NCI-H2227 treated with DMSO at 0.1 percent for 48 hours (cell line): ENCODE measurements around the gene CFAP298.
"Not testable (repeated sequence)": the region's sequence is repeated elsewhere in the genome, so short reads cannot be mapped to it uniquely, and the experiment has no call there.

Experiments used
- DNase-seq: peaks from one replicate; lab custom pipeline; 2025; lab: John Stamatoyannopoulos, UW

CFAP298 gene

DNA sequence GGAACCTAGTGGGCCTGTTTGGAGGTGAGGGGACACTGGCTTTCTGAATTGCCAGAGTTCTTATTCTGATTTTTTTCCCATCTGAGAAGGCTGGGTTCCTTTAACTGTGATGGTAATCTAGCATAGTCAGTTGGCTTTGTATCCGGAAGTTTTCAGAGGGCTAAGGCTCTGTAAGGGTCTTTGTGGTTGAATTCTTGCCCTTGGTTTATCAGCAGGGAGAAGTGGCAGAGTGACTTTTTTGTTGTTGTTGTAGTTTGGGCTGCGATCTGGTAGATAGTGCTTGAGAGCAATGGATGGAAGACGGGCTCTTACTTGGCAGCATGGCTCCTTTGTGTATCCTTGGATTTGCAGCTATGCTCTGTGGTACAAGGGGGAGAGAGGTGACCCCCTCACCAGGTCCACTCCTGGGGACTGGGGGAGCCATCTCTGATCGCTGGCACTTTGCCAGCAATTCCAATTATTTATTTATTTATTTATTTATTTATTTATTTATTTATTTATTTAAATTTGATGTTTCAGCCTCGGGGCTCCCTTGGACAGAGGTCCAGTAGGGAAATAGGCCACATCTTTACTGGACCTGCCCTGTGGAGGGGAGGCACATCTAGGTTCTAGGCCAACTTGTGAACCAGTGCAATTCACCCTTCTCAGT is 45.3 kb downstream of the CFAP298 start:
- DNase-seq, result no peak

DNA sequence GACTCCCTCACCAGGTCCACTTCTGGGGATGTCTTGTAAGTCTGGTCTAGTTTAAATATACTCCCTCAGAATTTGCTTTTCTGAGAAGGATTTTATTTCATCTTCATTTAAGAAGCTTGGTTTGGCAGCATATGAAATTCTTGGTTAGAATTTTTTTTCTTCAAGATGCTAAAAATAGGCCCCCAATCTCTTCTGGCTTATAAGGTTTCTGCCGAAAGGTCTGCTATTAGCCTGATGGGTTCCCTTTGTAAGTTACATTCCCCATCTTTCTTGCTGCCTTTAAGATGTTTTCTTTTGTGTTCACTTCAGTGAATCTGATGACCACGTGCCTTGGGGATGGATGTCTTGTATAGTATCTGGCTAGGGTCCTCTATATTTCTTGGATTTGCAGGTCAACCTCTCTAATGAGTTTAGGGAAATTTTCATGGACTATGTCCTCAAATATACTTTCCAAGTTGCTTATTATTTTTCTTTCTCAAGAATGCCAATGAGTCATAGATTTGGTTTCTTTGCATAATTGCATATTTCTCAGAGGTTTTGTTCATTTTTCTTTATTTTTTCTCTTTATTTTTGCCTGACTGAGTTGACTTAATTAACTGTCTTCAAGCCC is 46.2 kb downstream of the CFAP298 start:
- DNase-seq, result no peak

DNA sequence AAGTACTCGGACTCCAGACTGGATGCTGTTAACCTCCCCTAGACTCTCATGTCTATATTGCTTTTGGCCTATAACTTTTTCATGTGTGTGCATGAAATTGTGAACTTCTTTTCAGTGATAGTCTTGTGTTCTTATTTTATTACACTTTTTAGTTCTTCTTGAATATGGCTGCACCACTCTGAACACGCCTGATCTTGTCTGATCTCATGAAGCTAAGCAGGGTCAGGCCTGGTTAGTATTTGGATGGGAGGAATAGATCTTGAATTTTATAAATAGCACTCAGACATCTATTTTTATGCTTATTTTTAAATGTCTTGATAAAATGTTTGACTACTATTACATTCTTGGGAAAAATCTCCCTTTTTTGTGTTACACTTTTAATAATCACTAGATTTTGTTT is 49.3 kb downstream of the CFAP298 start:
- DNase-seq, result no peak

DNA sequence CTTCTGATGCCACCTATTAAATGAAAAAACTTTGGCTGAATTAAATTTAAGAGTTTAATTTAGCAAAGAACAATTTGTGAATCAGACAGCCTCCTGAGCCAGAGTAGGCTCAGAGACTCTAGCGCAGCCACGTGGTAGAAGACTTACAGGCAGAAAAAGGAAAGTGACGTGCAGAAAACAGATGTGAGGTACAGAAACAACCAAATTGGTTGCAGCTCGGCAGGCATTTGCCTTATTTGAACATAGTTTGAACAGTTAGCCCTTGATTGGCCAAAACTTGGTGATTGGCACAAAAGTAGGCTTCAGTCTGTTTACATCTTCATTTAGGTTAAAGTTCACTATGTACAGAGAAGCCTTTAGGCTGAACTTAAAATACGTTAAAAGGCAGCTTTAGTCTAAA is 49.8 kb downstream of the CFAP298 start:
- DNase-seq, result no peak

DNA sequence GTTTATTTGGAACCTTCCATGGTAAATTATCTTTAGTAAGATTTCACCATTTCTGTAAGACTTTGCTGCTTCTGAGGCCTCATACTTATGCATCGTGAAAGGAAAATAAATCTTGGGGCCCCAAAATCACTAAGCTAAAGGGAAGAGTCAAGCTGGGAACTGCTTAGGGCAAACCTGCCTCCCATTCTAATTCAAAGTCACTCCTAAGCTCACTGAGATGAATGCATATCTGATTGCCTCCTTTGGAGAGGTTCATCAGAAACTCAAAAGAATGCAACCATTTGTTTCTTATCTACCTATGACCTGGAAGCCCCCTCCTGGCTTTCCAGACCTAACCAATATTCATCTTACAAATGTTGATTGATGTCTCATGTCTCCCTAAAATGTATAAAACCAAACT is 50.7 kb downstream of the CFAP298 start:
- not testable (repeated sequence) for DNase-seq

DNA sequence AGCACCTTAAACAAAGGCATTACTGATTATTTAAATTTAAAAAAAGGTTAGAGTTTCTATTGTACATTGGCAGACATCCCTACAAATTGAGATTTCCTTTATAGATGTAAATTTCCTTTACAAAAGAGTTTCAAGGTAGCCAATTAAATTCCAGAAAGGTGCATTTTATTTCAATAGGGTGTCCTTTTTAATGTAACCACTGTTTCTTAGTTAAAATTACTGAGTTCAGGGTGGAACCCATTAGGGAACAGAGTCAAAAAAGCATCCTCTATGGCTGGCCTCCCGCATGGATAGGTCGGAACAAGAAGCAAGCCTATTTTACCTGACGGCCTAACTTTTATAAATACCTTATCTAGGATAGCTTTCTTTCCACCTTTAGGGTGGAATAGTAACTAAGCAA is 51.3 kb downstream of the CFAP298 start:
- DNase-seq, result no peak

DNA sequence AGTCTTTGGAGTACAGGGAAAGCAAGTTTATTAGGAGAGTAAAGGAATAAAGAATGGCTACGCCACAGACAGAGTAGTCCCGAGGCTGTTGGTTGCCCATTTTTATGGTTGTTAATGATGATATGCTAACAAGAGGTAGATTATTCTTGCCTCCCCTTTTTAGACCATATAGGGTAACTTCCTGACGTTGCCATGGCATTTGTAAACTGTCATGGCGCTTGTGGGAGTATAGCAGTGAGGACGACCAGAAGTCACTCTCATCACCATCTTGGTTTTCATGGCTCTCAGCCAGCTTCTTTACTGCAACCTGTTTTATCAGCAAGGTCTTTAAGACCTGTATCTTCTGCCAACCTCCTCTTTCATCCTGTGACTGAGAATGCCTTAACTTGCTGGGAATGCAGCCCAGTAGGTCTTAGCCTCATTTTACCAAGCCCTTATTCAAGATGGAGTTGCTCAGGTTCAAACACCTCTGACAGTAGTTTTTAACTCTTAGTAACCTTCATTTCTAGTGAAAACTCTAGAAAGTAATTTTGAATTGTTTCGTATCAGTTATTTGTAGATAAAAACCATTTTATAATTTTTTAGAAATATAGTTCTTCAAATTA is 53.1 kb downstream of the CFAP298 start:
- no peak for DNase-seq

DNA sequence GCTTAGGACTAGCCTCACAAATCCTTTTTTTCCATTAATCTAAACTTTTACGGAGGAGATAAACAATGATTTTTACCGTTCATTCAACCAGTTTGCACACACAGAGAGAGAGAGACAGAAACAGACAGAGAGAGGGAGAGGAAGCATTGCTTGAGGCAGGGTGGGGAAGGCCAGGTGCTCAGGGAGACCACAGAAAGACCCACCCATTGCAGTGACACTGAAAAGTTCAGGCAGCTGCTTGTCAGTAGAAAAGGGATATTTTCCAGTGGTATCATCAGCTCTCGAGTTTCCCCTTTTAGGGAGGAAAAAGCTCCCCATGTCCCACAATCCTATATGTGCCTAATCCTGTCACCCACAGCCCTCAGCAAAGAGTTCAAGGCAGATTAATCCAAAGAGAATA is 54.1 kb downstream of the CFAP298 start:
- DNase-seq, result no peak

DNA sequence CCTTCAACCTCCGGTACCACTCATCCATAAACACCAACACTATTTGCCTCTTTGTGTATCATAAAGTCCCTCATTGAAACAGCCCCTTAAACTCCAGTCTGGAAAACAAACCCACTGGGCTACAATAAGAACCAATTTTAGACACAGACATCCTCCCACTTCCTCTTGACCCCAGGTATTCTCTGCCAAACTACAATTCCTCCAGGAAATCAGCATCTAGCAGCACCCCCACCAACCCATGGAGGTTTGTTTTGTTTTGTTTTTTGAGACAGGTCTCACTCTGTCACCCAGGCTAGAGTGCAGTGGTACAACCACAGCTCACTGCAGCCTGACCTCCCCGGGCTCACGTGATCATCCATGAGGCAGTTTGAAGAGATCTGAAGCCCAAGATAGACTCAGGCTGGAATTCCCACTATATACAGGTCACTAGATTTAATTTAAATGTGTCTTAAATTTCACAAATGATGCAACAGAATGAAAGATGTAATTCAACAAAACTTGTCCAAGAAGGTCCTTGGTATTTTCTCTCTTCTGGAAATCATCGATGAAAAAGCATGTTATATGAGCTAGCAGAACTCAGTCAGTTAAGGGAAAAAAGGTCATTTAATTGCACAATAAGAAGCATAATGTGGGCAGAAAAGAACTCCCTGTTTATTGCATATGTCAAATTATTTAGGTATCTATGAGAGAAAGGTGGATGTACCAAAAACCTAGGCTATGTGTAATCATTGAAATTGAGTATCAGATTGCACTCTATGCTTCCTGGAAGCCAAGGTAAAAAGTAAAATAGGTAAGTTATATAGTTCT is 57.1 kb downstream of the CFAP298 start:
- no peak for DNase-seq

DNA sequence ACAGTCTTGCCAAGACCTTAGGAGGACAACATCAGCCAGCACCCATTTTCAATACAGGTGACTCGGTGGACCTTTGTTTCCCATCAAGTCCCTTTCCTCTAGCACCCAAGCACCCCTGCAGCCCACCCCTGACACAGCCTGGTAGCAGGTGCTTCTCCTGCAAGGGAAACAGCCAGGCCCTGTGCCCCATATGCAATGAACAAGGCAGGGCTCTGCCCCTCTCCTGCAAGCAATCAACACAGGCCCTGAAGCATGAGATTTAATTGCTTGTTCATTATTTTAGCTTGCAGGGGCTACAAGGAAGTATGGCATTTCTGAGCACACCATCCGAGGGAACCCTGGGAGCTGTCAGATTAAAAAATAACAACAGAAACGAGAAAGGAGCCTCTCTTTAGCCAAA is 62.3 kb downstream of the CFAP298 start:
- no peak for DNase-seq

DNA sequence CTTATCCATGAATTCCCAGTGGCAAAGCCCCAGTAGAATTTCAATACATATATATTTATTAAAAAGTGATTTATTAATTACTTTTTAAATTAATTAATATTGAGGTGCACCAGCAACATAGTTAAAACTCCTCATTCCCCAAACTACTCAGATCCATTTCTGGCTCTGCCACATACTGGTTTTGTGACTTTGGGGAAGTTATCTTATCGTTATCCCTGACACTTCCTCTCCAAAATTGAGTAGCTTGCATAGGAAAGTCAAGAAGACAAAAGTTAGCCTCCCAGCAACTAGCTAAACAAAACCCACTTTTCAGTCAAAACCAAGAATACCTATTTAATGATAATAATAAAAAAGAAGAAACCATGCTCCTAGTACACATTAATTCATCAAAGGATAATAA is 62.7 kb downstream of the CFAP298 start:
- no peak for DNase-seq
